HG02678 (cell line): ENCODE measurements around the gene OMD.
"Not testable (repeated sequence)": the region's sequence is repeated elsewhere in the genome, so short reads cannot be mapped to it uniquely, and the experiment has no call there.

ENCODE experiments used
- ATAC-seq: cut with Tn5 transposase; IDR thresholded peaks from one replicate; pipeline ENCODE4 v1.9.1; 2021; ENCODE audit warnings: mild to moderate bottlenecking, moderate library complexity; ENCODE audit not compliant: unreplicated experiment

Gene OMD

DNA sequence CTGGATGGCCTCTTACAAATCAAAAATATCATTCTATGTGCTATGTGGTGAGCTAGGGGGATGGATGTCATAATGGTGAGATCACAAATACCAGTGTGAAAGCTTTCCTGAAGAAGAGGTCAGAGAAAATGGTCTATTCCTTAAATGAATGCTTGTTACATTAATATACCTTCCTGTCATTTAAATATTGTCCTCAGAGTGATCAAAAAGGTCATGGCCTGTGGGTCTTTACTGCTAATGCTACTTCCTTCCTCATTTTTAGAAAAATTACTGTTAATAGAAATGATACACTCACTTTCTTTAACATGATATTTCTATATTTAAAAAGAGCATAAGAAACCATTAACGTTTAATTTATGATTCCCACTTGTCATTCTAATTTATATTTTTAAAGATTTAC, 9.7 kb downstream of the OMD start:
- ATAC-seq = no peak

DNA sequence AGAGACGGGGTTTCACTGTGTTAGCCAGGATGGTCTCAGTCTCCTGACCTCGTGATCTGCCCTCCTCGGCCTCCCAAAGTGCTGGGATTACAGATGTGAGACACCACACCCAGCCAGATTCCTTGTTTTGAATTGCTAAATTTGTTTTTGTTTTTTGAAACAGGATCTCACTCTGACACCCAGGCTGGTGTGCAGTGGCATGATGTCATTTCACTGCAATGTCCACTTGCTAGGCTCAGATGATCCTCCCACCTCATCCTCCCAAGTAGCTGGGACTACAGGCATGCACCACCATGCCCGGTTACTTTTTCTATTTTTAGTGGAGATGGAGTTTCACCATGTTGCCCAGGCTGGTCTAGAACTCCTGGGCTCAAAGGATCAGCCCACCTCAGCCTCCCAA, 13.1 kb downstream of the OMD start:
- not testable (repeated sequence) for ATAC-seq

DNA sequence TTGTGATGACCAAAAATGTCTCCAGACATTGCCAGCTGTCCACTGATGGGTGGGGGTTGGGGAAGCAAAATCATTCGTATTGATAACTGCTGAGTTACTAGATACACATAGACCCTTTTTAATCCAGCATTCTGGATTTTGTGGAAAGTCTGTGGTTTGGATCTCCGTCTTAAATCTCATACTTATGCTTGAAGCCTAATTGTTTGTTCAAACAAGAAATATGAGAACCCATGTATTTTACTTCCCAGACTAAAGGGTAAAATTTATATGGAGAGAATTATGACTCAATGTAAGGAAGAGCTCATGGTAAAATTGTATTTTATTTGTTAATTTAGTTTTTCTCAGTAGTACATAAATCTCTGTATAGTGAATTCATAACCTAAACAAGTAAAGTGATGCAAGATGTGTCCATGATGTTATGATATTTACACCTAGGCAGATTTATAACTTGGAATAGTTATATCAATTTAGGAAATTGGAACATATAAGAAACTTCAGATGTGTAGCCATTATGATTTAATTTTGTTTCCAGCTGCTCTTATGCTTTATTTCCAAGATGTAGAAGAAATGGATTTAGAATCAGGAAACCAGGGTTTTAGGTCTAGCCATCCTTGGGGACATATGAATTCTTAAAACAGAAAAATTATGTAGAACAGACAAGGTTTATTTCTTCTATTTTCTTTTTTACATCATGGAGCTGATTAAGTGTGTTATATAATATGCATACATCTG, 15.4 kb downstream of the OMD start:
- no peak for ATAC-seq

DNA sequence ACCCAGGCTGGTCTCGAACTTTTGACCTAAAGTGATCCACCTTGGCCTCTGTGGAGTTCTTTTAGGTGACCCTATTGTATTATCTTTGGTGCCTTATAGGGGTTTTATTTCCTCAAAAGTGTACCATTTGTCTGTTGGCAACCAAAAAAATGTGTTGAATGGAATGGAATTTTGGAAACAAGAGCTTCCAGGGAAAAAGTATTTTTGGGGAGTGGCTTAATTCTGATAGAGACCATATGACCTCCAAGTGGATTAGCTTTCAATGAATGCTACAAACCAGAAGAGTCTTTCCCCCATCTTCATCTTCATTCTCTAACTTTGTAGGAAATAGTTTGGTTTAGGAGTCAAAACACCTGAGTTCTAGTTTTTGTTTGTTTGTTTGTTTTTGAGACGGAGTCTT, 16.5 kb downstream of the OMD start:
- no peak for ATAC-seq

DNA sequence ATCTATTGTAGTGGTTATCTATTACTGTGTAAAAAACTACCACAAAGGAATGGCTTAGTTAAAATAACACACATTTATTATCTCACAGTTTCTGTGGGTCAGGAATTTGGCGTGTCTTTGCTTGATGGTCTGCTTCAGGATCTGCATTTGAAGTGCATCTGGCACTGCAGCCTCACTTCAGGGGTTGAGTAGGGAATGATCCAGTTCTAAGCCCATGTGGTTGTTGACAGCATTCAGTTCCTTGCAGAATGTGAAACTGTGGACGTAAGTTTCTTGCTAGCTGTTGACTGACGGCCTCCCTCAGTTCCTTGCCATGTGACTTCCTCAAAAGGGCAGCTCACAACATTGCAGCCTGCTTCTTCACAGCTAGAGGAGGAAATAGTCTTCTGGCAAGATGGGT, 17.8 kb downstream of the OMD start:
- peak; percentile 70 for ATAC-seq

DNA sequence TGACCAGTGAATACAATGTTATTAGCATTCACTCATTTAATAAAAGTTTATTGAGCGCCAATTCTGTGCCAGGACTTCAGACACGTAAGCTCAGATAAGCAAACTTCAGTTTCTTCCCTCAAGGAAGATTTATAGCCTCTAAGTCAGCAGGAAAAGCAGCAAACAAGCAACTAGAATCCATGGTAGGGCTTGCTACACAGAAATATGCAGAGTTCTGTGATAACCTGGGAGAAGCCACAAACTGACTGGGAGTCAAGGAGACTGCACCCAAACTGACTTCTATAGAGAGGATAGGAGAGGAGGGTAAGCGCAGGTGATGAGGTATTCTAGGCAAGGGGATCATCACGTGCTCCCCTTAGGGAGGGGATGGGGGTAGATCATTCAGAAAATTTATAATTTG, 18.5 kb downstream of the OMD start:
- ATAC-seq = no peak

DNA sequence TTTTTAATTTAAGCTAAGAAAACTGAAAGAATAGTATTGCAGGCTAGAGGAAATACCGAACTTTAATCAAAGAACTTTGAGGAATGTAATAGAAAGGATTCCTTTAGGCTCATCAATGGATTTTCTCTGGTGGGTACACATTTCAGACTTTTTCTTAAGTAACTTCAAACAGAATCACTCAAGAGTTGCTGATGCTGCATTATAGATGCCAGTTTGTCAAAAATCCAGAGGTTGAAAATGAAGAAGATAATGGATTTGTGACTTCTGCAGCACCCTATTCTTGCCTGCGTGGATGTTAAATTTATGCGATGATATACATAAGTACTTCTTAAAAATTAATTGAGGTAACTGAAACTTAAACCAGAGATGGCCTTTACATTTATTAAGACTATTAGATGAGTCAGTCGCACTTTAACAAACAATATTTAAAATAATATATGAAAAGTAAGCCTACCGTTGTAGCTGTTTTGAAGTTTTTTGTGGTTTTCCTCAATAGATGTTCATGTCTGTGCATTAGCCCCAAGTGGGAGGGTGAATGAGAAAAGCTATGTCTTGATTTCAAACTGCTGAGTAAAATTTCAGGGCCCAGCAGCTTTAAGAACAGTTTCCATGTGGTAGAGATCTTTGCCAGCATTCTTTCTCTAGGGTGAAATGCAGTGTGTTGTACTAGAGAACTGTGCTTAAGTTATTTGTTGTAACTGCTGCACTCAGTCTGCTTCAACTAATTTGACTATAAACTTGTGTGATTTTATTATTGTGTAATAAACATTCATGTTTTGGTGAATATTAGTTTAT, 20.0 kb downstream of the OMD start, which contains the start of gene OGN:
TSS of gene OGN (minus strand) at position 537 of the 795 bp plus-strand sequence. CDS start 1,171 bp downstream, outside the sequence.
- no peak for ATAC-seq

DNA sequence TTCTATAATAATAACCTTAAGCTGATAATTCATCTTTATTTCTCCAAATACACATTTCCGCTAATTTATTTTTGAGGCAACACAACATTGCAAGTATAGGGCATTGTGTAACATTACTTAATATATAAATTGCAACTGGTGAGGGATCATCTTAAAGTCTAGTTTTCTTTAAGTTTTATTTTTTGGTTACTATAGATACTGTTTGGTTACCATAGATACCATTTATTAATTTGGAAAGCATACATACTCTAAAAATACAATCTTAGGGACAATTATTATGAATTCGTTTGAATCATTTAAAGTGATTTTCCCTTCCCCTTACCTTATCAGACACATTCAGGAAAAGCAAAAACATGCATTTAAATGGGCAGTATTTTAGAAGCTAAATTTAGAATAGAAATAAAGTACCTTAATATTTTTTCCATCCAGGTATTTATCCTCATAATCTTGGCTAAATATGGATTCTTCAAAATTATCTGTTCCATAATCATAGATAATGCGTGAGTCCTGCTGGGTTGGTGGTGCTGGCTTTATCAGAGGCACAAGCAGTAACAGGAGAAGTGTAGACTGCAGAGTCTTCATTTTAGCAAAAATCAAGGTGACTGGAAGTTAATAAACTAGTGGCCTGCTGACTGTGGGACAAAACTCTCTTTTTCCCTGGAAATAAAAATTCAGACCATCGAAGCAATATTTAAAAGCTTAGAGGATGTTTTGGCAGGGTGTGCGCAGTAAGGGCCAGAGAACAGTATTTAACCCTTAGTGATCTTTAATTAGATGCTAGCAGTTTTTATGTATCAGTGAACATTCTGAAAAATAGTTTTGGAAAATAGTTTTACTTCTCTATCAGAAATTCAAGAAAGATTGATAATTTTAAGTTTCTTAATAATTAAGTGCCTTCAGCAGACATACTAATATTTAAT, 21.2 kb downstream of the OMD start:
- ATAC-seq = no peak

DNA sequence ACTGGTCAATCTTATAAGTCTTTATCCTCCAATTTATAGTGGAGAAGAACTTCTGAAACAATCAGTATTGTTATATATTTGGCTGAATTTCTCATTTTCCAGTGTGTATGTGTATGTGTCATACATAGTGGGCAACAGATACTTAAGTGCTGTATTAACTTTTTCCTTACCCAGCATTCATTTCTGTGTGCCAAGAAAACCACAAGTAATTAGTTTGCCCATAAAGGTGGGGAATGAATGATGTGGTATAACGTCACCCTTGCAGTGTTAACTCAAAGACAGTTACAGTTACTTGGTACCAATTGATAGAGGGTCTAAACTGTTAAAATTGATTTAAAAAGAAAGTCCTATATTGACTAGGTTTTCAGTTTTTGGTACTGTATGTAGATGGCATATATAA, 21.9 kb downstream of the OMD start:
- no peak for ATAC-seq

DNA sequence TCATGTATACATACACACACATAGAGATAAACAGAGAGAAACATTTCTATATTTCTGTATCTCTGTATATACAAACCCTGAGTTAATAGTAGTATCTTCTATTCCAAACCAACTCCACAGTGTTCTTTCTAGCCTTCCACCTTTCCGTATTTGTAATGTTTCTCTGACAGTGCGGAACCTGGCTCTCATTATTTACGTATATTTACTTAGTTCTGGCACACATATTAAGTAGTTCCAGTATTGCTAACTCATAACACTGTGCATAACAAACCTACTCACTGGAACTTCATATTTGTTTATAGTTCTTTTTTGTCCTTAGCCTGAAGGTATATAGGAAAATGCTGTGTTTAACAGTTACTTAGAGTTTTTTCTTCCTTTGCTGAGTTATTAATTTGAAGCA, 26.4 kb downstream of the OMD start:
- ATAC-seq = no peak

DNA sequence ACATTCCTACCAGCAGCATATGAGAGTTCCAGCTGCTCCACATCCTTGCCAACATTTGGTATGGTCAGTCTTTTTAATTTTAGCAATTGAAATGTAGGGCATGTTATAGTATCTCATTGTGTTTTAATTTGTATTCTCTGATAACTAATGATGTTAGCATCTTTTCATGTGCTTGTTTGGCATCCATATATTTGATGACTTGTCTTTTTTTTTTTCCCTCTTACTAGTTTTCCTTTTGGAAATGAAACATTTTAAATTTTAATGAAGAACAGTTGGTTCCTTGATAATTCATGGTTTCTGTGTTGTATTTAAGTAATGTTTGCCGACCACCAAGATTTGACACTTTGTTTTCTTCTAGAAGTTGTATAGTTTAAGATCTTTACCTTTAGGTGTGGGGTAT, 28.7 kb downstream of the OMD start:
- ATAC-seq = no peak

DNA sequence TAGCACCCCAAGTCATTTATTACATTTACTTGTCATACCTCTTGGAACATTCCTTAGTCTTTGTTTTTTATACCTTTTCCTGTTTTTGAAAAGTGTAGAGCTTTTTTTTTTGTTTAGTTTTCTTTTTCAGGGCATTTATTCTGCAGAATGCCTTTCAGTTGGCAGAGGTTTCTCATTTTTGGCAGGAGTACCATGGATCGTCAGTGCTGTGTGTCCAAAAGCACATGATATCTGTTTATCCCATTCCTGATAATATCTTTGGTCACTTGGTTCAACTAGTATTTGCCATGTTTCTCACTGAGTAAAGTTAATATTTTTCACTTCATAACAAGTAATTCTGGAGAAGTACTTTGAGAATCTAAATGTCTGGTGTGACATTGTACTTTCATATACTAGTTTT, 30.6 kb downstream of the OMD start:
- ATAC-seq = no peak

DNA sequence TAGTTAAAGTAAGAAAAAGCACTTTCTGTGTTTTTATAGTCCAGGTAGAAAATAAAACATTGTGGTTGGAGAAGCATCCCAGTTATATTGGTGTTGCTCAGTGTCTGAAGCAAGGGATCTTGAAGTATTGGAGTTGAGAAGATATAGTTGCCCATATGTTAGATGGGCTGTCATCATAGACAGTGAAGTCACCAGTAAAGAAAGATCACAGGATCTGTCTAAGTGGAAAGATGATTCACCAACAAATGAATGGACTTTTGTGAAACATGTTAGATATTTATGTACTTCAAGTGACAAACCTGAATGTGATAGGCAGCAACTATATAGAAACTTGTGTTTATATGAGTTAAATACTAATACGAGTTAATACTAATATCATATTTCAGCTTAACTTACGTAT, 31.6 kb downstream of the OMD start:
- ATAC-seq = no peak

DNA sequence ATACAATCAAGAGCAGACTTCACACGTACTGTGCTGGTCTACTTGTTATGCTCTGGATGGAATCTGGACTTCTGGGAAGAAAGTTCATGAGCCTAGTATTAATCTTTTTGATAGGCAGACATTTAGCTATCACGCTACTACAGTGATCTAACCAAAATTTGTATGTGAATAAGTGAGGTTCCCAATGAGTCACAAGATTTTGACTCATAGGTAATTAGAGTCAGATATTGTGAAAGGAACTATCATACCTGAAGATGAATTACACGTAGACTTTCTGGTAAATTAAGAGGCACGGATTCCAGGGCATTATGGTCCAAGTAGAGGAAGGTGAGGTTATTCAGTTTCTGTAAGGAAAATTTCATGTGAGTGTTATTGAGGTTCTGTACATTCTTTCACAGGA, 38.3 kb downstream of the OMD start:
- ATAC-seq = no peak

DNA sequence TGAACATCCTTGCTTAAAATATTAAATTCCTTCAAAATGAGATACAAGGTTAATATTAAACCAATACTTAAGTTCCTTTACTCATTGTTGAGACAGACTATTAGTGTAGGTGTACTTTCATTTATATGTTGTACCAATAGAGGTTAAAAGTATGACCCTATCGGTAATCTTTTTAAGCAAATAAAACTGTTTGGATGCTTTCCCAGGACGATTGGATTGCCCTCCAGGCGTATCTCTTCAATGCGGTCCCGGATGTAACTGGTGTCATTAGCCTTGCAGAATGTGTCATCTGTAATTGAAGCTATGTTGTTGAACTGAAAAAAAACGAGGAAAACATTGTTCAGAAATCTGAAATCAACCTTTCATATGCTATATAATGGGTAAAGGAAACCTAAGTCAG, 38.8 kb downstream of the OMD start:
- no peak for ATAC-seq

DNA sequence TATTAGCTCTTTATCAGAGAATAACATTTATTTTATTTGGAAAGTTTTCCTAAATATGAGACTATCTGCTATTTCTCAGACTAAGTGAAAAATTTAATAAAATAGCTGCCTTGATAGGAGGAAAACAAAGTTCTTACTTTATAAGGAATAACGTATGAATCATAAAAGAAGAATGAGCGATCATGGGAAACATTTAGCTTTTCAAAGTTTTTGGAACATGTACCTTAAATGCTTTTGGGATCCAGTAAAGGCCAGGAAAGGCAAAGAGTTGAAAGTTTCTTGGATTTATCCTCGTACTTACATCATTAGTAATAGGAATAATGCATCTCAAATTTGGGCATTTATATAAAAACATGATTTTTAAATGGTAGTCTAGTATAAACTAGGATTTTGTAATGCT, 39.3 kb downstream of the OMD start:
- ATAC-seq = no peak

DNA sequence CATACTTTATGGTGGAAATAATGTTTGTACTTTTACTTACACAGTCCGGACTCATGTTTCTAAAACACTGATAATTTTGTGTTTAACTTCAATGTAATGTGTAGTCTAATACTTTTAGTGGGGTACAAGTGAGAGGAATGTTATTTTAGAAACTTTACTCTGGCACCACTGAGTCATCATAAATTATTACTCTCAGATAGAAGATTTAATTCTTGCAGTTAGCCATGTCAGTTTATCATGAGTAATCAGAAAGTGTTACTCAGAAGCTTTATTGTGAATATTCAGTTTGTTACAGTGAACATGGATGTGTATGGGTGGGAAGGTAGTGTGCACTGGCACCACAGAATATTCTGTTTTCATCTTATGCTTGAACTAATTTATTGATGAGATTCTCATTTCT, 39.9 kb downstream of the OMD start:
- no peak for ATAC-seq

DNA sequence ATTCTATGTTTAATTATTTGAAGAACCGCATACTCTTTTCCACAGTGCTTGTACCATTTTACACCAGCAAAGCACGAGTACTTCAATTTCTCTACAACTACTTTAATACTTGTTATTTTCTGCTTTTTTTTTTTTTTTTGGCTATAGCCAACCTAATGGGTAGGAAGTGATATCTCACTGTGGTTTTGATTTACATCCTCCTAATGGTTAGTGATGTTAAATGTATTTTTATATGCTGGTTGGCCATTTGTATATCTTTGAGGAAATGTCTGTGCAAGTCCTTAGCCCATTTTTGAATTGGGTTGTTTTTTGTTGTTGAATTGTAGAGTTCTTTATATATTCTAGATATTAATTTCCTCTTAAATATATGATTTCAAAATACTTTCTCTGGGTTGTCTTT, 42.5 kb downstream of the OMD start:
- no peak for ATAC-seq

DNA sequence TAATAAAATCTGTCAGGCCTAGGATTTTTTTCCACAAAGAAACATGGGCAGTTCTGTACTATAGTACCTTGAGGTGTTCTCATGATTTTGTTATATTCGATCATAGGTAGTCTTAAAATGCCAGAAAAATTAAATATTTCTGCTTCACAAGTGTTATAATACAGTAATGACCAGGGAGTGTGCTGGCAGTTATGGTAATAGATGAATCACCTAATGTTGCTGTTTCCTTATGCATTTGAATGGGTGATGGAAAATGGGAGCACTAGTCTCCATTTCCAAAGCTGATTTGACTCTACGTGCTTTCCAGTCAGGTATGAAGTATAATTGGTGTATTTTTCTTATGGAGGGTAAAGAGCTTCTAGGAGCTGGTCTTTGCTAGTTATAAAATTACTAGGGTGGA, 43.7 kb downstream of the OMD start:
- ATAC-seq = no peak

DNA sequence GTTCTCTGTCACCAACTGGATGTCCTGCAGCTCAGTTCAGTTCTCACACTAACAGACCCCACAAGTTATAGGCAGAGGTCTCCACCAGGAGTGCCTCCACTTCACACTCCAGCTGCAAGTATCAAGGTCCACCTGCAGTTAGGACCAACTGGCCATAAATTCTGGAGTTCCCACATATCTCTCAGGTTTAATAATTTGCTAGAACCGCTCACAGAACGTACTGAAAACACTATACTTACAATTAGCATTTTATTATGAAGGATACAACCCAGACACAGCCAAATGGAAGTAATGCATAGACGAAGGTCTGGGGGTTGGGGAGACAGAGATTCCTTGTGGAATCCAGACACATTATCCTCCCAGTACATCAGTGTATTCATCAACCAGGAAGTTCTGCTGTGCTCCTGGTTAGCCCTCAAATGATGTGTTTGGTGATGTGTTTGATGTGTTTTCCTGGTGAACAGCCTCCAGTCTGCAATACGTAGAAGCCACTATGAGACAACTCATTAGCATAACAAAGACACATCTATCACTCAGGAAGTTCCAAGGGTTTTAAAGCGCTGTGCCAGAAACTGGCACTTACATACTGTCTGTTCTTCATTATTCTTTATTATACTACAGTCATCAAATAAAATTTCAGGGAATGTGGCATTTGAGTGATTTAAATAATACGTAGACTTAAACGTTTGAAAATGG, 45.3 kb downstream of the OMD start:
- no peak for ATAC-seq

DNA sequence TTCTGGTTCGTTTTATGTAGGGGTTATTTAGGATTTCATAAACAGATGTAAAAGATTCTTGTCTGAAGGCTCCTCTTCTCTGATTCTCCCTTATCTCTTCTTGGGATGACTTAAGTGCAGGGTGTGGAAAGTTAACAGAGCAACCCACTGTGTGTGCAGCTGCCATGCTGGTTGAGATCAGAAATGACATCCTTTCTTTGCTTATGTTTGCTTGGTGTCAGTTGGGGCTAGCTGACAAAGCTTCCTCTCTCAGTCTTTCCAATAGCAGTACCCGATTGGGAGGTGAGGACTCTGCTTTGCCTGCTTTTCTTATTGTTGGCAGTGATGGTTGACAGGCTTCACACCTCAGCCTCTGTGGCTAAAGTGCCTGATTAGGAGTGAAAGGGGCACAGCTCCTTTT, 46.4 kb downstream of the OMD start:
- no peak for ATAC-seq
